Measurements from ENCODE around the gene PRPF19.

Gene PRPF19

GRCh38 chr11:60938500-60938899 is 32.1 kb upstream of the PRPF19 start:
- H3K4me3 ChIP-seq (ENCODE audit: low read depth in 1 of 2, low read length in 2 of 2) = no peak overlapping the region
- no peaks in the 10 kb centered on the region for H3K4me1 ChIP-seq (ENCODE audit: insufficient read depth, low read length)
- H3K9ac ChIP-seq (ENCODE audit: low read depth, low read length) = no peak overlapping the region
- no peaks in the 10 kb centered on the region for H3K36me3 ChIP-seq (ENCODE audit: insufficient read depth, low read length)
- DNase-seq (no peak), ATAC-seq (ENCODE audit: insufficient read depth, low read depth) (no peak)
- H3K27me3 ChIP-seq (ENCODE audit: insufficient read depth, low read length, poor library complexity) = peaks cover 4% of the 10 kb centered on the region
- H3K9me3 ChIP-seq (ENCODE audit: insufficient read depth, low read length, severe bottlenecking) = no peaks in the 10 kb centered on the region
- H3K27ac ChIP-seq (ENCODE audit: low read length) = no peak overlapping the region
- no peak for TF ChIP-seq EZH2 (IDR thresholded peaks at IDR 0.05; ENCODE audit: borderline replicate concordance, low read depth, low read length, severe bottlenecking)
- TF ChIP-seq CTCF (IDR thresholded peaks at IDR 0.05; ENCODE audit: borderline replicate concordance, extremely low read depth, low read length, poor library complexity, severe bottlenecking) = no peak
- no peak overlapping the region for H3K4me2 ChIP-seq (ENCODE audit: insufficient read depth, low read length)
- H3K79me2 ChIP-seq (ENCODE audit: insufficient read depth, low read length) = no peaks in the 10 kb centered on the region
- H2AFZ ChIP-seq (ENCODE audit: low read depth, low read length) = no peak overlapping the region
- H4K20me1 ChIP-seq (ENCODE audit: insufficient read depth, low read length) = no peaks in the 10 kb centered on the region

GRCh38 chr11:60937811-60938210 is 31.4 kb upstream of the PRPF19 start:
- Histone ChIP-seq H3K4me1 (ENCODE audit: insufficient read depth, low read length) (no peaks in the 10 kb centered on the region), H2AFZ (ENCODE audit: low read depth, low read length) (no peak overlapping the region), H4K20me1 (ENCODE audit: insufficient read depth, low read length) (no peaks in the 10 kb centered on the region), H3K9me3 (ENCODE audit: insufficient read depth, low read length, severe bottlenecking) (no peaks in the 10 kb centered on the region), H3K4me3 (ENCODE audit: low read depth in 1 of 2, low read length in 2 of 2) (no peak overlapping the region), H3K27ac (ENCODE audit: low read length) (no peak overlapping the region), H3K79me2 (ENCODE audit: insufficient read depth, low read length) (no peaks in the 10 kb centered on the region), H3K9ac (ENCODE audit: low read depth, low read length) (no peak overlapping the region), H3K36me3 (ENCODE audit: insufficient read depth, low read length) (no peaks in the 10 kb centered on the region), H3K4me2 (ENCODE audit: insufficient read depth, low read length) (no peak overlapping the region), H3K27me3 (ENCODE audit: insufficient read depth, low read length, poor library complexity) (peaks cover 4% of the 10 kb centered on the region)
- no peak for TF ChIP-seq EZH2 (IDR thresholded peaks at IDR 0.05; ENCODE audit: borderline replicate concordance, low read depth, low read length, severe bottlenecking)
- no peak for TF ChIP-seq CTCF (IDR thresholded peaks at IDR 0.05; ENCODE audit: borderline replicate concordance, extremely low read depth, low read length, poor library complexity, severe bottlenecking)
- DNase-seq = no peak
- no peak for ATAC-seq (ENCODE audit: insufficient read depth, low read depth)

GRCh38 chr11:60937144-60937527 is 30.8 kb upstream of the PRPF19 start:
- peaks cover 4% of the 10 kb centered on the region for H3K27me3 ChIP-seq (ENCODE audit: insufficient read depth, low read length, poor library complexity)
- no peak for DNase-seq
- H3K4me3 ChIP-seq (ENCODE audit: low read depth in 1 of 2, low read length in 2 of 2) = no peak overlapping the region
- H3K9ac ChIP-seq (ENCODE audit: low read depth, low read length) = no peak overlapping the region
- no peak overlapping the region for H3K4me2 ChIP-seq (ENCODE audit: insufficient read depth, low read length)
- no peaks in the 10 kb centered on the region for H4K20me1 ChIP-seq (ENCODE audit: insufficient read depth, low read length)
- H3K27ac ChIP-seq (ENCODE audit: low read length) = no peak overlapping the region
- H2AFZ ChIP-seq (ENCODE audit: low read depth, low read length) = no peak overlapping the region
- TF ChIP-seq EZH2 (IDR thresholded peaks at IDR 0.05; ENCODE audit: borderline replicate concordance, low read depth, low read length, severe bottlenecking) = no peak
- TF ChIP-seq CTCF (IDR thresholded peaks at IDR 0.05; ENCODE audit: borderline replicate concordance, extremely low read depth, low read length, poor library complexity, severe bottlenecking) = no peak
- no peak for ATAC-seq (ENCODE audit: insufficient read depth, low read depth)
- H3K36me3 ChIP-seq (ENCODE audit: insufficient read depth, low read length) = no peaks in the 10 kb centered on the region
- no peaks in the 10 kb centered on the region for H3K79me2 ChIP-seq (ENCODE audit: insufficient read depth, low read length)
- no peaks in the 10 kb centered on the region for H3K4me1 ChIP-seq (ENCODE audit: insufficient read depth, low read length)
- no peaks in the 10 kb centered on the region for H3K9me3 ChIP-seq (ENCODE audit: insufficient read depth, low read length, severe bottlenecking)

All from DND-41 (cell line).